Measurements from ENCODE around the gene GFPT2. TPM values are rescaled to one million over a fixed set of nuclear protein-coding genes. Genes with fewer than 3 reads are reported as not detected.

Gene GFPT2
- total and polyA plus RNA-seq, 2 of the 8 experiments (the other 6 are each of a cell fraction or from before 2014, with no cell fraction given), result 83.7 to 143 TPM

GRCh38 chr5:180373870-180374269 lies 20.7 kb upstream of the GFPT2 start:
- no peaks in the 10 kb centered on the region for H3K36me3 ChIP-seq (ENCODE audit: control insufficient read depth in 2 of 4, insufficient read depth in 4 of 4, low read length in 3 of 4)
- H3K14ac ChIP-seq (ENCODE audit: insufficient read length), result no peak overlapping the region
- H3K4me3 ChIP-seq (ENCODE audit: extremely low read depth in 1 of 4, insufficient read depth in 2 of 4, low read depth in 3 of 4, low read length in 4 of 4), result no peak overlapping the region
- no peak overlapping the region for H2AK5ac ChIP-seq (ENCODE audit: low read depth, low read length)
- no peak overlapping the region for H2BK15ac ChIP-seq (ENCODE audit: low read length)
- H4K20me1 ChIP-seq (replicated peaks in 1 of 2; ENCODE audit: control insufficient read depth in 1 of 2, insufficient read depth in 2 of 2, low read length in 2 of 2), result no peaks in the 10 kb centered on the region
- no peak for DNase-seq (ENCODE audit: low read depth in 1 of 2, low spot score in 2 of 2)
- no peak overlapping the region for H2BK20ac ChIP-seq (ENCODE audit: low read length)
- no peak overlapping the region for H2BK120ac ChIP-seq (replicated peaks; ENCODE audit: low read depth, low read length)
- H2BK12ac ChIP-seq (ENCODE audit: low read depth, low read length), result no peak overlapping the region
- H2BK5ac ChIP-seq (ENCODE audit: low read depth, low read length), result no peak overlapping the region
- H4K8ac ChIP-seq (ENCODE audit: extremely low read depth, insufficient read depth, low read length), result no peak overlapping the region
- WGBS, 2 experiments (ENCODE audit: extremely low coverage in 1 of 2, insufficient coverage in 1 of 2, insufficient read length in 1 of 2, insufficient replicate concordance in 2 of 2, low coverage in 1 of 2, low lambda C conversion rate in 2 of 2, missing lambda C conversion rate in 1 of 2), result 95% methylated on average over 3 of the region's 3 CpGs; no CpG with 5 or more reads in 1 of the 2 experiments
- ChIA-PET CTCF (ENCODE audit: partially characterized antibody) (interaction anchor here (0.7 to 1.4 kb wide), 3 partner anchors 9 to 98 kb away, joined by 3 read pairs; no protein-coding TSS in a partner anchor), POLR2A (ENCODE audit: partially characterized antibody) (interaction anchor here (0.5 to 1.0 kb wide), 2 partner anchors 25 to 194 kb away, joined by 3 to 4 read pairs; no protein-coding TSS in a partner anchor)
- no peak for FAIRE-seq
- no peak overlapping the region for H3K23ac ChIP-seq (ENCODE audit: insufficient read length)
- H3K79me1 ChIP-seq (ENCODE audit: low read depth, low read length), result no peaks in the 10 kb centered on the region
- no peak overlapping the region for H3K18ac ChIP-seq (ENCODE audit: extremely low read depth, low read length)
- H3K9ac ChIP-seq (replicated peaks in 1 of 4; ENCODE audit: extremely low read depth in 1 of 4, low read depth in 3 of 4, low read length in 3 of 4), result no peak overlapping the region
- no peaks in the 10 kb centered on the region for H3K79me2 ChIP-seq (ENCODE audit: control insufficient read depth in 1 of 2, insufficient read depth in 2 of 2, low read length in 2 of 2)
- no peak for TF ChIP-seq NANOG (IDR thresholded peaks at IDR 0.05; ENCODE audit: insufficient read depth, low read depth, low read length, poor library complexity, severe bottlenecking)
- TF ChIP-seq CHD2 (IDR thresholded peaks at IDR 0.05; ENCODE audit: low read length), result no peak
- no peak for TF ChIP-seq RXRA (IDR thresholded peaks at IDR 0.05; ENCODE audit: insufficient read depth, low read depth, low read length)
- no peak overlapping the region for H3K4me2 ChIP-seq (ENCODE audit: insufficient read depth in 1 of 2, low read depth in 2 of 2, low read length in 2 of 2)
- no peak overlapping the region for H3K4ac ChIP-seq (replicated peaks; ENCODE audit: insufficient read length, low read depth, low read length)
- H3K27me3 ChIP-seq (replicated peaks in 1 of 4; ENCODE audit: control insufficient read depth in 3 of 4, extremely low read depth in 1 of 4, insufficient read depth in 3 of 4, low read length in 3 of 4), result no peaks in the 10 kb centered on the region; a peak in 1 of 7 replicates
- H2AFZ ChIP-seq (ENCODE audit: low read length), result no peak overlapping the region
- no peak overlapping the region for H4K91ac ChIP-seq (replicated peaks; ENCODE audit: insufficient read length, low read length)
- no peak overlapping the region for H3K56ac ChIP-seq (replicated peaks; ENCODE audit: insufficient read length, low read depth, low read length)
- no peak overlapping the region for H3K27ac ChIP-seq (ENCODE audit: low read depth, low read length)
- no peaks in the 10 kb centered on the region for H3K4me1 ChIP-seq (replicated peaks in 1 of 4; ENCODE audit: control insufficient read depth in 3 of 4, insufficient read depth in 4 of 4, low read length in 3 of 4)
- no peak overlapping the region for H4K5ac ChIP-seq (ENCODE audit: insufficient read length, low read depth, low read length)
- no peaks in the 10 kb centered on the region for H3K9me3 ChIP-seq (ENCODE audit: insufficient read depth in 2 of 2, low read depth in 1 of 2, low read length in 1 of 2)
- no peaks in the 10 kb centered on the region for H3K23me2 ChIP-seq (ENCODE audit: low read depth, low read length)

Measured in H1 (cell line).